ENCODE measurements around the gene RPS21. TPM values are rescaled to one million over a fixed set of nuclear protein-coding genes. Genes with fewer than 3 reads are reported as not detected.

Gene RPS21
- total and polyA plus RNA-seq, 11 donors = 434 to 3,051 (median 712) TPM

DNA sequence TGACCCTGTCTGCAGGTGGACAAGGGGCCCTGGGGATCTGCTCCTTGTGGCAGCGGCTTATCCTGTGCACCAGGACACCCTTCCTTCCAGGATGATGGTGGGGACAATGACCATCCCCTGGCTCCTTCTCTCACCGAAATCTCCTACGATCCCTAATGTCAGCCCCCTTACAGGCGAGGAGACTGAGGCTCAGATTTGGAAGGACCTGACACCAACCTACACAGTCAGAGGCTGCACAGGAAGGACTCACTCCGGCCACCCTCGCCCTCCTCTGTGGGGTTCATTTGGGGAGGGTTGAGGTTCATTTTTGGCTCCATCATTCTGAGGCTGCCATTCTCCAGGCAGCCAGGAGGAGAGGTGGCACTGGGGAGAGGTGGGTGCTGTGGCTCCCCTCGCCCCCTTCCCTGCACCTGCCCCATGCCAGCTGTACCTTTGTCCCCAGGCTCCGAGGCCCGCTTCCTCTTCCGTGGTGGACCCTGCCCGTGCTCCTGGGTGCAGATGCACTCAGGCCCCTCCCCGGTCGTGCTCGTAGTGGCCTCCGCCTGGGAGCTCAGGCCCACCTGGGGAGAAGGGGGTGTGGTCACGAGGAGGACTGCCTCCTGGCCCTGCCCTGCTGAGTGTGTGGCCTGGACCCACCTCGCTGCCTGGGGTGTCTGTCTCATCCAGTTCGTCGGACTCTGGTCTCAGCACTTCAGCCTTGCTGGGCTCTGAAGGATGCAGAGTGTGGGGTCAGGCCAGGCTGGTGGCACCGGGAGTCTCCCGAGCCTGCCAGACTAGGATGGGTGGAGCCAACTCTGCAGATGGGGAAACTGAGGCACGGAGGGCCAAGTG lies 25.5 kb downstream of the RPS21 start:
- Histone ChIP-seq H3K4me3 (no peak overlapping the region), H3K36me3 (no peaks in the 10 kb centered on the region), H3K27ac (no peak overlapping the region), H3K9me3 (no peaks in the 10 kb centered on the region), H3K27me3 (peaks cover 0 to 4% (median 0%) of the 10 kb centered on the region in 9 donors), H3K4me1 (peaks cover 0 to 15% (median 8%) of the 10 kb centered on the region in 12 donors)
- DNase-seq = no peak
- no peak for ATAC-seq
- TF ChIP-seq, protein P1, sequence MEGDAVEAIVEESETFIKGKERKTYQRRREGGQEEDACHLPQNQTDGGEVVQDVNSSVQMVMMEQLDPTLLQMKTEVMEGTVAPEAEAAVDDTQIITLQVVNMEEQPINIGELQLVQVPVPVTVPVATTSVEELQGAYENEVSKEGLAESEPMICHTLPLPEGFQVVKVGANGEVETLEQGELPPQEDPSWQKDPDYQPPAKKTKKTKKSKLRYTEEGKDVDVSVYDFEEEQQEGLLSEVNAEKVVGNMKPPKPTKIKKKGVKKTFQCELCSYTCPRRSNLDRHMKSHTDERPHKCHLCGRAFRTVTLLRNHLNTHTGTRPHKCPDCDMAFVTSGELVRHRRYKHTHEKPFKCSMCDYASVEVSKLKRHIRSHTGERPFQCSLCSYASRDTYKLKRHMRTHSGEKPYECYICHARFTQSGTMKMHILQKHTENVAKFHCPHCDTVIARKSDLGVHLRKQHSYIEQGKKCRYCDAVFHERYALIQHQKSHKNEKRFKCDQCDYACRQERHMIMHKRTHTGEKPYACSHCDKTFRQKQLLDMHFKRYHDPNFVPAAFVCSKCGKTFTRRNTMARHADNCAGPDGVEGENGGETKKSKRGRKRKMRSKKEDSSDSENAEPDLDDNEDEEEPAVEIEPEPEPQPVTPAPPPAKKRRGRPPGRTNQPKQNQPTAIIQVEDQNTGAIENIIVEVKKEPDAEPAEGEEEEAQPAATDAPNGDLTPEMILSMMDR (IDR thresholded peaks at IDR 0.05) = no peak
- TF ChIP-seq POLR2A (IDR thresholded peaks at IDR 0.05) = no peak
- WGBS, 4 donors = 79 to 87% (median 84%) methylated on average over 21 to 22 of the region's 22 CpGs
- intact Hi-C loops (cut with DNase I) = loop anchor here in 7 of 10 donors (5.0 to 10.0 kb wide), 6 partner anchors 75 to 202 kb away; no protein-coding TSS in a partner anchor

DNA sequence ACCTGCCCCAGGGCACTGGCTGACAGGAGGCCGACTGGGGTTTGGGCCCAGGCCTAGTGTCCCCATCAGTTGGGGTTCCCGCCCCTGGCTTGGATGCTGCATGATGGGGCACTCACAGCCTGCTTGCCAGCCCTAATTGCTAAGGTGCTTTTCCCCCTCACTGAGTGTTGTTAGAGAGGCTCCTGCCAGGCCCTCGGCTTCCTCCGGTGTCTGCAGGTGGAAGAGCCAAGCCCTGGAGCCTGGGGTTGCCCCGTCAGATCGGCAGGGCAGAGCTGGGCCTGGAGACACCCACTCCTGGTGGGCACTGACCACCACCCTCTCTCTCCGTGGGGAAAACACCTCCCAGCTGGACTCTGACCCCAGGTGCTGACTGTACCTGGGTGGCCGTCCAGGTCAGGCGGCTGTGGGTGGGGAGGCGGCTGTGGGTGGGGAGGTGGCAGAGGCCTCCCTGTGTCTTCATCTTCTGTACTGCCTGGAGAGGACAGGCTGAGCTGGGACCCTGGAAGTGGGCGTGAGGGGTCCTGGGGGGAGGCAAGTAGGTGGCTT lies 26.2 kb downstream of the RPS21 start:
- TF ChIP-seq, protein P1 (IDR thresholded peaks at IDR 0.05) = no peak
- TF ChIP-seq POLR2A (IDR thresholded peaks at IDR 0.05) = no peak
- Histone ChIP-seq H3K4me3 (no peak overlapping the region), H3K4me1 (peaks cover 0 to 10% (median 4%) of the 10 kb centered on the region in 12 donors), H3K27me3 (peaks cover 0 to 4% (median 0%) of the 10 kb centered on the region in 9 donors), H3K9me3 (no peaks in the 10 kb centered on the region), H3K36me3 (no peaks in the 10 kb centered on the region), H3K27ac (no peak overlapping the region)
- DNase-seq (no peak), ATAC-seq (no peak)
- WGBS, 4 donors = 92 to 97% (median 95%) methylated on average over 4 to 11 of the region's 11 CpGs
- intact Hi-C loops (cut with DNase I) = loop anchor here in 7 of 10 donors (5.0 to 10.0 kb wide), 6 partner anchors 74 to 202 kb away; no protein-coding TSS in a partner anchor

DNA sequence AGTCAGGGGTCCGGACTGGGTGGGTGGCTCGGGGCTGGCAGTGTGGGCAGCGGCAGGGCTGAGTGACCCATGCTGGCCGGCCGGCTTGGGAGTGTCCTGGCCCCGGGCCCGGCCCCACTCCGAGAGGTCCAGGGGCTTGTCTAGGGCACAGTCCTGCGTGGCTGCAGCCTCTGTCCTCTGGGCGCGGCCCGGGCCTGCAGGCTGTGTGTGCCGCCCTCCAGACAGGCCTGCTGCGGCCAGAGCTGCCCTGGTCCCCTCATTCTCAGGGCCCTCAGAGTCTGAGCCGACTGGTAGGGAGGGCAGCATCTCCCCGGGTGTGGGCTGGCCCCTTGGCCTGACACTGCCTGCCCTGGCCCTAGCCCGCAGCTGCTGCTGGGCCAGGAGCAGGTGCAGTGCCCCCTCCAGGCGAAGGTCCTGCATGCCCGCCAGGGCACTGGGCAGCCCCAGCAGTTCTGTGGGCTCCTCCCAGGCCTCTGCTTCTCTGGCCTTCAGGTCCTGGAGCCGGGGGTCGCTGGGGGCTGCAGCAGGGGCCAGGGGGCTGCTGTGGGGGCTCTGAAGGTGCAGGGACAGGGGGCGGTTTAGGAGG lies 27.1 kb downstream of the RPS21 start:
- intact Hi-C loops (cut with DNase I) = loop anchor here in 7 of 10 donors (5.0 to 10.0 kb wide), 6 partner anchors 73 to 201 kb away; no protein-coding TSS in a partner anchor
- no peaks in the 10 kb centered on the region for H3K9me3 ChIP-seq
- 80 to 89% (median 86%) methylated on average over 14 to 22 of the region's 22 CpGs for WGBS, 4 donors

More for the DNA sequence above, 27.1 kb downstream of the RPS21 start:
- no peaks in the 10 kb centered on the region for H3K36me3 ChIP-seq
- DNase-seq (no peak), ATAC-seq (no peak)
- H3K27me3 ChIP-seq = peaks cover 0 to 4% (median 0%) of the 10 kb centered on the region in 9 donors
- H3K27ac ChIP-seq = no peak overlapping the region
- TF ChIP-seq, protein P1 (IDR thresholded peaks at IDR 0.05) = no peak
- no peak for TF ChIP-seq POLR2A (IDR thresholded peaks at IDR 0.05)
- H3K4me3 ChIP-seq = no peak overlapping the region
- peaks cover 0 to 10% (median 4%) of the 10 kb centered on the region in 12 donors for H3K4me1 ChIP-seq

Data from heart left ventricle (tissue), 16 donors.